ENCODE data around the gene DACT2. TPM values are rescaled to one million over a fixed set of nuclear protein-coding genes. Genes with fewer than 3 reads are reported as not detected.

DACT2 gene
- total RNA-seq, 1 donor from 2014 or later: 0.84 TPM

- TF ChIP-seq CTCF (IDR thresholded peaks at IDR 0.05; ENCODE audit: insufficient read depth, low read length, poor library complexity, severe bottlenecking): no peak
- no peaks in the 10 kb centered on the region for H3K36me3 ChIP-seq (ENCODE audit: control insufficient read depth, insufficient read depth, low read length)
- no peak overlapping the region for H3K4me3 ChIP-seq (ENCODE audit: low read depth, low read length)
- no peak for DNase-seq (ENCODE audit: low read depth)
- peaks cover 20% of the 10 kb centered on the region for H3K27me3 ChIP-seq (ENCODE audit: control insufficient read depth, insufficient read depth, low read length)
Measured at GRCh38 chr6:168345896-168346754, 26.5 kb upstream of the DACT2 start.

- no peak for DNase-seq (ENCODE audit: low read depth)
- no peak for TF ChIP-seq CTCF (IDR thresholded peaks at IDR 0.05; ENCODE audit: insufficient read depth, low read length, poor library complexity, severe bottlenecking)
- no peak overlapping the region for H3K4me3 ChIP-seq (ENCODE audit: low read depth, low read length)
- H3K36me3 ChIP-seq (ENCODE audit: control insufficient read depth, insufficient read depth, low read length): no peaks in the 10 kb centered on the region
- H3K27me3 ChIP-seq (ENCODE audit: control insufficient read depth, insufficient read depth, low read length): peaks cover 20% of the 10 kb centered on the region
Measured at GRCh38 chr6:168345266-168345665, 25.7 kb upstream of the DACT2 start.

- no peak for TF ChIP-seq CTCF (IDR thresholded peaks at IDR 0.05; ENCODE audit: insufficient read depth, low read length, poor library complexity, severe bottlenecking)
Measured at GRCh38 chr6:168344338-168344737, 24.8 kb upstream of the DACT2 start.

GRCh38 chr6:168343239-168344150, 23.9 kb upstream of the DACT2 start:
- DNase-seq (ENCODE audit: low read depth): no peak
- peaks cover 20% of the 10 kb centered on the region for H3K27me3 ChIP-seq (ENCODE audit: control insufficient read depth, insufficient read depth, low read length)
- TF ChIP-seq CTCF (IDR thresholded peaks at IDR 0.05; ENCODE audit: insufficient read depth, low read length, poor library complexity, severe bottlenecking): no peak

More at GRCh38 chr6:168344338-168344737, 24.8 kb upstream of the DACT2 start:
- DNase-seq (ENCODE audit: low read depth): no peak
- H3K36me3 ChIP-seq (ENCODE audit: control insufficient read depth, insufficient read depth, low read length): no peaks in the 10 kb centered on the region
- H3K4me3 ChIP-seq (ENCODE audit: low read depth, low read length): no peak overlapping the region
- peaks cover 20% of the 10 kb centered on the region for H3K27me3 ChIP-seq (ENCODE audit: control insufficient read depth, insufficient read depth, low read length)

GRCh38 chr6:168342636-168343035, 23.1 kb upstream of the DACT2 start:
- Histone ChIP-seq H3K4me3 (ENCODE audit: low read depth, low read length) (no peak overlapping the region), H3K36me3 (ENCODE audit: control insufficient read depth, insufficient read depth, low read length) (no peaks in the 10 kb centered on the region), H3K27me3 (ENCODE audit: control insufficient read depth, insufficient read depth, low read length) (peaks cover 20% of the 10 kb centered on the region)
- TF ChIP-seq CTCF (IDR thresholded peaks at IDR 0.05; ENCODE audit: insufficient read depth, low read length, poor library complexity, severe bottlenecking): no peak
- DNase-seq (ENCODE audit: low read depth): no peak

More at GRCh38 chr6:168343239-168344150, 23.9 kb upstream of the DACT2 start:
- no peak overlapping the region for H3K4me3 ChIP-seq (ENCODE audit: low read depth, low read length)
- H3K36me3 ChIP-seq (ENCODE audit: control insufficient read depth, insufficient read depth, low read length): no peaks in the 10 kb centered on the region
